AG08396 (cell line): Measurements from ENCODE around the gene TREML4.
"Not testable (repeated sequence)": the region's sequence is repeated elsewhere in the genome, so short reads cannot be mapped to it uniquely, and the experiment has no call there.

Experiments used
- DNase-seq: peaks from one replicate; pipeline ENCODE4 v3.0.0; 2012; ENCODE audit warnings: low spot score, mixed read lengths

TREML4 gene

GRCh38 chr6:41228096-41228495, at the start of gene TREML4:
Gene TREML4, plus strand, starts transcription at chr6:41228349. Its CDS starts 79 bp downstream, at chr6:41228428.
- no peak for DNase-seq

- no peak for DNase-seq
Measured at GRCh38 chr6:41179163-41179562, 49.0 kb upstream of the TREML4 start.

- DNase-seq: no peak
Measured at GRCh38 chr6:41181566-41181965, 46.6 kb upstream of the TREML4 start.

GRCh38 chr6:41182069-41183034, 45.8 kb upstream of the TREML4 start:
- DNase-seq: peak; percentile 47

GRCh38 chr6:41184761-41185160, 43.4 kb upstream of the TREML4 start:
- no peak for DNase-seq

GRCh38 chr6:41186031-41186562, 42.1 kb upstream of the TREML4 start:
- no peak for DNase-seq

GRCh38 chr6:41187924-41188886, 39.9 kb upstream of the TREML4 start:
- no peak for DNase-seq

- not testable (repeated sequence) for DNase-seq
Measured at GRCh38 chr6:41189046-41189445, 39.1 kb upstream of the TREML4 start.

GRCh38 chr6:41189967-41190366, 38.2 kb upstream of the TREML4 start:
- DNase-seq: no peak

- DNase-seq: no peak
Measured at GRCh38 chr6:41190791-41191190, 37.4 kb upstream of the TREML4 start.

GRCh38 chr6:41191569-41191968, 36.6 kb upstream of the TREML4 start:
- DNase-seq: peak; percentile 56

GRCh38 chr6:41193171-41193734, 34.9 kb upstream of the TREML4 start:
- DNase-seq: no peak

GRCh38 chr6:41193884-41194283, 34.3 kb upstream of the TREML4 start:
- no peak for DNase-seq

GRCh38 chr6:41194386-41194785, 33.8 kb upstream of the TREML4 start:
- DNase-seq: no peak

- DNase-seq: no peak
Measured at GRCh38 chr6:41197234-41197633, 30.9 kb upstream of the TREML4 start.

GRCh38 chr6:41199552-41200246, 28.4 kb upstream of the TREML4 start:
- no peak for DNase-seq

- no peak for DNase-seq
Measured at GRCh38 chr6:41200296-41200900, 27.8 kb upstream of the TREML4 start.

GRCh38 chr6:41200901-41201763, 27.0 kb upstream of the TREML4 start, which contains the start of gene TREML2:
Gene TREML2, minus strand, starts transcription at chr6:41201149. Its CDS starts 141 bp downstream, at chr6:41201008.
- no peak for DNase-seq

- no peak for DNase-seq
Measured at GRCh38 chr6:41201764-41202173, 26.4 kb upstream of the TREML4 start.

GRCh38 chr6:41204156-41204555, 24.0 kb upstream of the TREML4 start:
- DNase-seq: no peak
